PC-3 (cell line): ENCODE data around the gene SCYGR4. TPM values are rescaled to one million over a fixed set of nuclear protein-coding genes. Genes with fewer than 3 reads are reported as not detected.

Source experiments
- ATAC-seq: fragments of 200-7000 bp; cut with Tn5 transposase; 2 replicates; pipeline ENCODE4 v1.9.1; 2020; ENCODE audit warnings: mild to moderate bottlenecking, moderate library complexity
- BruUV-seq: library from RNA; stranded (reverse); fragments of 400-500 nt; replicated peaks from 2 replicates; lab custom pipeline; 2021; lab: Mats Ljungman, UMichigan
- CTCF ChIA-PET: fragments of 300-600 bp; sonication (Branson Sonifier 250); formaldehyde crosslinking; loops from one replicate; lab custom pipeline; 2022; ENCODE audit warnings: antibody characterized with exemption; lab: Charles Lee
- POLR2A ChIA-PET: fragments of 300-600 bp; sonication (Branson Sonifier 250); formaldehyde crosslinking; loops from one replicate; lab custom pipeline; 2022; ENCODE audit warnings: antibody characterized with exemption; ENCODE audit not compliant: unreplicated experiment; lab: Charles Lee
- DNase-seq: peaks from one replicate; pipeline ENCODE4 v3.0.0-alpha.2; 2015
- H2AFZ ChIP-seq: fragments of 300-600 bp; sonication (generic); 2 replicates; pipeline ENCODE4 v1.6.0; 2016; ENCODE audit warnings: antibody characterized with exemption, low read length
- H3F3A ChIP-seq: fragments of 300-600 bp; sonication (generic); one replicate; pipeline ENCODE4 v1.6.0; 2017; ENCODE audit warnings: antibody characterized with exemption, low read length, control low read depth, mild to moderate bottlenecking; ENCODE audit not compliant: unreplicated experiment
- H3K27ac ChIP-seq: fragments of 300-600 bp; sonication (generic); 2 replicates; pipeline ENCODE4 v1.5.1; 2016; ENCODE audit warnings: mild to moderate bottlenecking, low read length
- H3K27me3 ChIP-seq: fragments of 300-600 bp; sonication (generic); 2 replicates; pipeline ENCODE4 v1.6.1; 2016; ENCODE audit warnings: low read length, mixed read lengths
- H3K36me3 ChIP-seq: fragments of 300-600 bp; sonication (generic); 2 replicates; pipeline ENCODE4 v1.6.1; 2016; ENCODE audit warnings: low read depth, mixed run types, low read length, mixed read lengths
- H3K4me1 ChIP-seq: fragments of 300-600 bp; sonication (generic); 2 replicates; pipeline ENCODE4 v1.5.1; 2016; ENCODE audit warnings: low read length; ENCODE audit not compliant: insufficient read depth
- H3K4me2 ChIP-seq: fragments of 300-600 bp; sonication (generic); 2 replicates; pipeline ENCODE4 v1.6.0; 2016; ENCODE audit warnings: low read length
- H3K4me3 ChIP-seq: fragments of 300-600 bp; sonication (generic); 2 replicates; pipeline ENCODE4 v1.5.1; 2016; ENCODE audit warnings: mild to moderate bottlenecking, low read length, mixed read lengths
- H3K79me2 ChIP-seq: fragments of 300-600 bp; sonication (generic); 2 replicates; pipeline ENCODE4 v1.6.1; 2017; ENCODE audit warnings: low read length, mixed read lengths
- H3K9ac ChIP-seq: fragments of 300-600 bp; sonication (generic); 2 replicates; pipeline ENCODE4 v1.6.0; 2016; ENCODE audit warnings: mild to moderate bottlenecking, low read length
- H3K9me2 ChIP-seq: fragments of 300-600 bp; sonication (generic); replicated peaks from 2 replicates; pipeline ENCODE4 v1.6.1; 2016; ENCODE audit warnings: mixed run types, low read length, mixed read lengths
- H3K9me3 ChIP-seq: fragments of 300-600 bp; sonication (generic); 2 replicates; pipeline ENCODE4 v1.6.1; 2016; ENCODE audit warnings: low read length, mixed read lengths
- H4K20me1 ChIP-seq: fragments of 300-600 bp; sonication (generic); 2 replicates; pipeline ENCODE4 v1.6.1; 2016; ENCODE audit warnings: low read length, mixed read lengths
- CTCF ChIP-seq: fragments of 300-600 bp; sonication (generic); conservative IDR thresholded peaks from 2 replicates; pipeline ENCODE4 v1.5.1; 2017; ENCODE audit warnings: antibody characterized with exemption, low read depth, mild to moderate bottlenecking, low read length
- EZH2 ChIP-seq: fragments of 300-600 bp; sonication (generic); IDR thresholded peaks from one replicate; pipeline ENCODE4 v1.6.1; 2017; ENCODE audit warnings: antibody characterized with exemption, mild to moderate bottlenecking, low read length; ENCODE audit not compliant: unreplicated experiment
- EZH2phosphoT487 ChIP-seq: fragments of 300-600 bp; sonication (generic); IDR thresholded peaks from 2 replicates; pipeline ENCODE4 v1.6.1; 2018; ENCODE audit warnings: mild to moderate bottlenecking, antibody characterized with exemption, low read length, borderline replicate concordance
- intact Hi-C: fragments of 100-400 bp; cut with micrococcal nuclease; formaldehyde crosslinking; loops from 2 replicates; pipeline ENCODE4 v1.9.0; 2023
- total RNA-seq: library from RNA; depleted of rRNA; stranded (reverse); fragments of >200 nt; gene quantifications from 2 replicates; pipeline ENCODE4 v1.2.3, GENCODE V29; 2014

The SCYGR4 gene
- total RNA-seq, 1 experiment from 2014 or later, result not detected

- no peaks in the 10 kb centered on the region for H3K79me2 ChIP-seq
- no peaks in the 10 kb centered on the region for H3K4me1 ChIP-seq
- H2AFZ ChIP-seq, result no peak overlapping the region
- TF ChIP-seq EZH2, result no peak
- no peak for TF ChIP-seq CTCF
- no peak for TF ChIP-seq EZH2phosphoT487
- no peaks in the 10 kb centered on the region for H3F3A ChIP-seq
- DNase-seq (no peak), ATAC-seq (no peak)
- no peak overlapping the region for H3K9ac ChIP-seq
- intact Hi-C loops, result no loop called here
- no peak overlapping the region for H3K4me2 ChIP-seq
- H4K20me1 ChIP-seq, result no peaks in the 10 kb centered on the region
- H3K4me3 ChIP-seq, result no peak overlapping the region
- no peaks in the 10 kb centered on the region for H3K36me3 ChIP-seq
- BruUV-seq, result no TSS peak
- H3K9me3 ChIP-seq, result no peaks in the 10 kb centered on the region
- H3K9me2 ChIP-seq, result no peaks in the 10 kb centered on the region
- CTCF ChIA-PET, result no interaction called here
- POLR2A ChIA-PET, result no interaction called here
- no peak overlapping the region for H3K27ac ChIP-seq
- H3K27me3 ChIP-seq, result no peaks in the 10 kb centered on the region
Observed at GRCh38 chr2:227606476-227606875, 10.8 kb upstream of the SCYGR4 start.

DNA sequence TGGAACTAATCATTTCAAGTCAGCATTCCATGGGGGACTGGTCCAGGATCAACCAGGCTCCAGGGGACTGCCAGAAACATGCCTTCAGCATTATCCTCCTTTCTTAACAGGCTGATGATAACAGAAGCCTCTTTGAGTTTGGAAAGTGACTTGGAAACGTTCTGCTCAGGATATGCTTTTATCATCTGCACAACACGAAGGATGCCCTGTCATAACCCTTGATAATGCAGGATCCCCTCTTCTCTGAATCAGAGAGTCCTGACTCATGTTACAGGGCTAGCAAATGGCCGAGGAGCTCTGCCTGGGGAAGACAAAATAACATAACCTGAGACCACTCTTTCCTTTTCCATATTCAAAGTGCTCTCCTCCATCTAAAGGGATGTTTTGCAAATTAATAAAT, 9.4 kb upstream of the SCYGR4 start:
- H2AFZ ChIP-seq, result no peak overlapping the region
- intact Hi-C loops, result no loop called here
- no peaks in the 10 kb centered on the region for H3K9me3 ChIP-seq
- BruUV-seq, result no TSS peak
- TF ChIP-seq EZH2, result no peak
- TF ChIP-seq CTCF, result no peak
- TF ChIP-seq EZH2phosphoT487, result no peak
- ATAC-seq (no peak), DNase-seq (no peak)
- H3K9ac ChIP-seq, result no peak overlapping the region
- H3K36me3 ChIP-seq, result no peaks in the 10 kb centered on the region
- no peaks in the 10 kb centered on the region for H3F3A ChIP-seq
- CTCF ChIA-PET, result no interaction called here
- no peak overlapping the region for H3K27ac ChIP-seq
- no peak overlapping the region for H3K4me3 ChIP-seq
- H4K20me1 ChIP-seq, result no peaks in the 10 kb centered on the region
- H3K79me2 ChIP-seq, result no peaks in the 10 kb centered on the region
- H3K9me2 ChIP-seq, result no peaks in the 10 kb centered on the region
- H3K4me1 ChIP-seq, result no peaks in the 10 kb centered on the region
- no peaks in the 10 kb centered on the region for H3K27me3 ChIP-seq
- H3K4me2 ChIP-seq, result no peak overlapping the region
- POLR2A ChIA-PET, result no interaction called here

GRCh38 chr2:227608561-227609338, 8.5 kb upstream of the SCYGR4 start:
- ChIA-PET POLR2A (no interaction called here), CTCF (no interaction called here)
- BruUV-seq, result no TSS peak
- H3K79me2 ChIP-seq, result no peaks in the 10 kb centered on the region
- H3K4me1 ChIP-seq, result no peaks in the 10 kb centered on the region
- no peak overlapping the region for H3K4me3 ChIP-seq
- no peak for ATAC-seq
- no peak overlapping the region for H2AFZ ChIP-seq
- H3K27ac ChIP-seq, result no peak overlapping the region
- H3K9me2 ChIP-seq, result 0 out of 2 replicates have a peak, but pooled peaks cover 2% of the 10 kb centered on the region
- TF ChIP-seq EZH2, result no peak
- no peak for TF ChIP-seq EZH2phosphoT487
- no peak for TF ChIP-seq CTCF
- intact Hi-C loops, result no loop called here
- H3K4me2 ChIP-seq, result no peak overlapping the region
- DNase-seq, result no peak
- no peaks in the 10 kb centered on the region for H4K20me1 ChIP-seq
- H3K27me3 ChIP-seq, result no peaks in the 10 kb centered on the region
- H3K9me3 ChIP-seq, result no peaks in the 10 kb centered on the region
- no peak overlapping the region for H3K9ac ChIP-seq
- H3K36me3 ChIP-seq, result no peaks in the 10 kb centered on the region
- no peaks in the 10 kb centered on the region for H3F3A ChIP-seq
